Fibroblast of villous mesenchyme (primary cell): ENCODE results near the gene FNDC8. TPM values are rescaled to one million over a fixed set of nuclear protein-coding genes. Genes with fewer than 3 reads are reported as not detected.

Experiments
- DNase-seq: peaks from one replicate; pipeline ENCODE4 v3.0.0-alpha.2; 2010; ENCODE audit warnings: low read depth
- H3K4me3 ChIP-seq: 2 replicates; pipeline ENCODE4 v1.5.1; 2011; ENCODE audit warnings: low read depth, mild to moderate bottlenecking, low read length
- CTCF ChIP-seq: IDR thresholded peaks from 2 replicates; pipeline ENCODE4 v1.5.1; 2012; ENCODE audit warnings: low read depth, mild to moderate bottlenecking, low read length; ENCODE audit not compliant: insufficient read depth
- total RNA-seq: library from RNA; depleted of rRNA; stranded (reverse); fragments of >200 nt; gene quantifications from 2 replicates; pipeline ENCODE4 v1.2.3, GENCODE V29; 2012

The FNDC8 gene
- total RNA-seq, 1 donor = not detected

- TF ChIP-seq CTCF = no peak
Observed at GRCh38 chr17:35152421-35153140, 31.2 kb downstream of the FNDC8 start.

GRCh38 chr17:35154196-35155165 is 33.1 kb downstream of the FNDC8 start:
- TF ChIP-seq CTCF = no peak
- H3K4me3 ChIP-seq = no peak overlapping the region
- DNase-seq = no peak

More at GRCh38 chr17:35152421-35153140, 31.2 kb downstream of the FNDC8 start:
- no peak for DNase-seq
- H3K4me3 ChIP-seq = no peak overlapping the region

GRCh38 chr17:35155246-35155645 is 33.8 kb downstream of the FNDC8 start:
- H3K4me3 ChIP-seq = no peak overlapping the region
- TF ChIP-seq CTCF = no peak
- DNase-seq = no peak

GRCh38 chr17:35159940-35160339 is 38.5 kb downstream of the FNDC8 start:
- H3K4me3 ChIP-seq = no peak overlapping the region
- no peak for TF ChIP-seq CTCF
- DNase-seq = no peak

GRCh38 chr17:35160354-35161201 is 39.2 kb downstream of the FNDC8 start:
- no peak for TF ChIP-seq CTCF
- H3K4me3 ChIP-seq = no peak overlapping the region
- DNase-seq = no peak

- no peak for DNase-seq
- H3K4me3 ChIP-seq = no peak overlapping the region
- no peak for TF ChIP-seq CTCF
Observed at GRCh38 chr17:35161281-35161761, 39.9 kb downstream of the FNDC8 start.
